Heart left ventricle (tissue), 16 donors: ENCODE results near the gene ABCC6. TPM values are rescaled to one million over a fixed set of nuclear protein-coding genes. Genes with fewer than 3 reads are reported as not detected.
"Not testable (repeated sequence)": the region's sequence is repeated elsewhere in the genome, so short reads cannot be mapped to it uniquely, and the experiment has no call there.

Experiments
- ATAC-seq, 4 donors: fragments of 200-7000 bp; cut with Tn5 transposase; one replicate each; pipeline ENCODE4 v1.9.1; 2020 to 2022; ENCODE audit warnings: moderate library complexity in 4 of 4, mild to moderate bottlenecking in 3 of 4, moderate number of reproducible peaks in 1 of 4
- DNase-seq, 5 donors: peaks; one replicate each; pipeline ENCODE4 v3.0.0-alpha.2; 2020
- H3K27ac ChIP-seq, 12 donors: fragments of 200-600 bp; sonication (generic) in 4 of 12; one replicate each; pipeline versions ENCODE4 v1.5.0 to v1.8.0; 2016 to 2022; ENCODE audit warnings: mild to moderate bottlenecking in 2 of 12
- H3K27me3 ChIP-seq, 9 donors: fragments of 200-600 bp; sonication (generic) in 2 of 9; one replicate each; pipeline versions ENCODE4 v1.5.1 to v1.8.0; 2016 to 2022; ENCODE audit warnings: mild to moderate bottlenecking in 3 of 9
- H3K36me3 ChIP-seq, 9 donors: fragments of 200-600 bp; sonication (generic) in 2 of 9; one replicate each; pipeline versions ENCODE4 v1.5.0 to v1.8.0; 2018 to 2022; ENCODE audit warnings: mild to moderate bottlenecking in 2 of 9
- H3K4me1 ChIP-seq, 12 donors: fragments of 200-600 bp; sonication (generic) in 4 of 12; one replicate each; pipeline versions ENCODE4 v1.5.0 to v1.8.0; 2016 to 2022; ENCODE audit warnings: mild to moderate bottlenecking in 3 of 12
- H3K4me3 ChIP-seq, 12 donors: fragments of 200-600 bp; sonication (generic) in 4 of 12; one replicate each; pipeline versions ENCODE4 v1.5.0 to v1.8.0; 2017 to 2022; ENCODE audit warnings: mild to moderate bottlenecking in 9 of 12, moderate library complexity in 4 of 12
- H3K9me3 ChIP-seq, 12 donors: fragments of 200-600 bp; sonication (generic) in 4 of 12; one replicate each; pipeline versions ENCODE4 v1.5.0 to v1.8.0; 2016 to 2022; ENCODE audit warnings: mild to moderate bottlenecking in 1 of 12
- POLR2A ChIP-seq, 2 donors: fragments of 450-650 bp; IDR thresholded peaks; one replicate each; pipeline ENCODE4 v1.6.1; 2017; ENCODE audit warnings: antibody characterized with exemption in 2 of 2, mild to moderate bottlenecking in 2 of 2, moderate library complexity in 2 of 2
- WGBS, 4 donors: extraction: QIAGEN DNeasy Blood & Tissue Kit in 2 of 4; methylation state at CpG; one replicate each; pipeline versions ENCODE4 v1.1.5 to v1.1.7; 2013 to 2018; 5-methylcytosine and 5-hydroxymethylcytosine counted together
- intact Hi-C, 10 donors: fragments of 100-400 bp; cut with DNase I; formaldehyde crosslinking; loops; one replicate each; pipeline versions ENCODE4 v1.11.1 to v1.14.2; 2022
- polyA plus RNA-seq, 2 donors: library from polyadenylated mRNA; stranded (reverse); fragments of 200-250 nt; gene quantifications; one replicate each; pipeline ENCODE4 v1.2.3, GENCODE V29; 2013
- total RNA-seq, 9 donors: library from RNA; depleted of rRNA in 2 of 9; stranded (reverse); fragments of >200 nt in 2 of 9; fragmentation: NEBNext Ultra II Directional in 3 of 9; extraction: Animal tissue kit (Norgen Biotek cat#: 25700) in 3 of 9; gene quantifications; one replicate each; pipeline versions ENCODE4 v1.1.0 to v1.2.4, GENCODE V29; 2016 to 2023
- TF ChIP-seq, protein P1 (sequence below), 12 donors: fragments of 200-600 bp; sonication (generic) in 4 of 12; IDR thresholded peaks; one replicate each; pipeline versions ENCODE4 v1.5.0 to v1.8.0; 2018 to 2022; ENCODE audit warnings: antibody characterized with exemption in 12 of 12, mild to moderate bottlenecking in 5 of 12
- donor health status: ischemic (EF 13 %, LVEDD 7.1; RV severe dilation, severe dysfunction).
- donor health status: healthy with polysubstance abuse.
- donor health status: DM: no; HTN: yes; CAD: no.
- donor health status: DM: no; HTN: no; CAD: no.
- donor health status: ischemic (EF 25% LVEDD 6.9; RV normal size, moderate dysfunction).
- donor health status: ischemic (EF 25% LVEDD 5.7; RV mildly dilated, moderate dysfunction).
- donor health status: healthy.
- donor health status: DM: yes; HTN: yes; CAD: no.
- donor health status: ischemic (EF 35%, LVEDD 5.7; RV mildly dilated, moderate dysfunction).
- donor health status: nonischemic (EF 11% LVEDD 7.7; RV severe dilation, severe dysfunction).
- donor health status: DM: yes; HTN: yes; CAD: no.
- donor health status: PGD.
- donor health status: ischemic (EF 29% LVEDD 5.4; RV normal size, mild dysfunction).
- donor health status: nonischemic (EF 23%, LVEDD 6.1; RV moderate dilation, normal function).

The ABCC6 gene
- total and polyA plus RNA-seq, 11 donors = 0.14 to 3.8 (median 1.3) TPM; not detected in 3

DNA sequence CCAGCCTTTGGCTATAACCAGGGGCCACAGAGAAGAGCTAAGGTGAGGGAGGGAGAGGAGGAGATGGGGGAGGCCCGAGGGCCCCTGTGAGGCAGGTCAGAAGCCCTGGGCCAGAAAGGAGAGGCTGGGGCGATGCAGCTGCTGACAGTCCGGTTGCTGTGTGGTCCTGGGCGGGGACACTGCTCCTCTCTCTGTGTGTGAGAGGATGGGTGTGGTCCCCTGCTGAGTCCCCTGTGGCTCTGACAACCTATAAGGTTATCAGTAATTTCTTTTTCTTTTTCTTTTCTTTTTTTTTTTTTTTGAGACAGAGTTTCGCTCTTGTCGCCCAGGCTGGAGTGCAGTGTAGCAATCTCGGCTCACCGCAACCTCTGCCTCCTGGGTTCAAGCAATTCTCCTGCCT, 18.7 kb downstream of the ABCC6 start:
- ATAC-seq, H3K4me3 ChIP-seq, intact Hi-C loops, H3K27me3 ChIP-seq, H3K36me3 ChIP-seq, H3K27ac ChIP-seq, DNase-seq, H3K9me3 ChIP-seq, H3K4me1 ChIP-seq: not testable (repeated sequence)
- 66 to 78% (median 69%) methylated on average over 8 of the region's 8 CpGs for WGBS, 4 donors

DNA sequence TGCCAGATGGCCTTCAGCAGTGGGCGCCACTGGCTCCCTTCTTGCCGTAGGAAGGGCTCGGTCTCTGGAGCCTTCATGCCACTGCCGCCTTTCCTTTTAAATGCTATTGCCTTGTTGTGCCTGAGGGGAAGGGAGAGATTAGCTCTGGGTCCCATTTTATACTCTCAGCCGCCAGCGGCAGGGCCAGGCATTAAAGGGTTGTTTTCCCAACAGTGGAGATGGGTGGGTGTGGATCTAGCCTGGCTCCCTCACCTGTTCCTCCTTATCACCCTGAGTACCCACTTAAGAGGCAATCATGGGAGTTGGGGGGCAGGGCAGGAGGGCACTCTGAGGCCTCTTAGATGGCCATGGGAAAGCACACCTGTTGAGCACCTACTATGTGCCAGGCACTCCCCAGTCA, 19.8 kb downstream of the ABCC6 start:
- DNase-seq, H3K9me3 ChIP-seq, H3K27ac ChIP-seq, H3K4me3 ChIP-seq, ATAC-seq, H3K4me1 ChIP-seq, H3K27me3 ChIP-seq, H3K36me3 ChIP-seq, intact Hi-C loops: not testable (repeated sequence)
- 92 to 95% (median 95%) methylated on average over 4 to 6 of the region's 6 CpGs for WGBS, 4 donors

DNA sequence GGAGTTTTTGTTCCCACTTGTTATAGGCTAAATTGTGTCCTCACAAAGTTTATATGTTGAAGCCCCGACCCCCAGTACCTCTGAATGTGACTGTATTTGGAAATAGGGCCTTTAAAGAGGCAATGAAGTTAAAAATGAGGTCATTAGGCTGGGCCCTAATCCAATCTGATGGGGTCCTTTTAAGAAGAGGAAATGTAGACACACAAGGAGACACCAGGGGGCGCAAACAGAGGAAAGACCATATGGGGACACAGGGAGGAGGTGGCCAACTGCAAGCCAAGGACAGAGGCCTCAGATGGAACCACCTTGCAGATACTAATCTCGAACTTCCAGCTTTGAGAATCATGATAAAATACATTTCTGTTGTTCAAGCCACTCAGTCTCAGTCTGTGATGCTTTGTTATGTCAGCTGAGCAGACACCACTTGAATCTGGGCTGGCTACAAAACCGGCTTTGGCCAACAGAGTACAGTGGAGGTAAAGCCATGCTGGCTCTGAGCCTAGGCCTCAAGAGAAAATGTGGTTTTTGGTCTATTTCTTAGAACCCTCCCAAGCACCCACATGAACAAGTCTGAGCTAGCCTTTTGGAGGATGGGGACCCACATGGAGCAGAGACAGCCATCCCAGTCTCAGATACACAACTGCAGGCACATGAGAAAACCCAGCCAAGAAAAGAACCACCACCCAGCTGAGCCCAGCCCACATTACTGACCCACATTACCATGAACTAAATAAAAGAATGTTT, 20.7 kb downstream of the ABCC6 start:
- TF ChIP-seq, protein P1, sequence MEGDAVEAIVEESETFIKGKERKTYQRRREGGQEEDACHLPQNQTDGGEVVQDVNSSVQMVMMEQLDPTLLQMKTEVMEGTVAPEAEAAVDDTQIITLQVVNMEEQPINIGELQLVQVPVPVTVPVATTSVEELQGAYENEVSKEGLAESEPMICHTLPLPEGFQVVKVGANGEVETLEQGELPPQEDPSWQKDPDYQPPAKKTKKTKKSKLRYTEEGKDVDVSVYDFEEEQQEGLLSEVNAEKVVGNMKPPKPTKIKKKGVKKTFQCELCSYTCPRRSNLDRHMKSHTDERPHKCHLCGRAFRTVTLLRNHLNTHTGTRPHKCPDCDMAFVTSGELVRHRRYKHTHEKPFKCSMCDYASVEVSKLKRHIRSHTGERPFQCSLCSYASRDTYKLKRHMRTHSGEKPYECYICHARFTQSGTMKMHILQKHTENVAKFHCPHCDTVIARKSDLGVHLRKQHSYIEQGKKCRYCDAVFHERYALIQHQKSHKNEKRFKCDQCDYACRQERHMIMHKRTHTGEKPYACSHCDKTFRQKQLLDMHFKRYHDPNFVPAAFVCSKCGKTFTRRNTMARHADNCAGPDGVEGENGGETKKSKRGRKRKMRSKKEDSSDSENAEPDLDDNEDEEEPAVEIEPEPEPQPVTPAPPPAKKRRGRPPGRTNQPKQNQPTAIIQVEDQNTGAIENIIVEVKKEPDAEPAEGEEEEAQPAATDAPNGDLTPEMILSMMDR (IDR thresholded peaks at IDR 0.05) = peak in 5 of 12 donors; percentile 4 to 30 (median 20)
- 31 to 61% (median 51%) methylated on average over 2 to 4 of the region's 4 CpGs for WGBS, 4 donors
- H3K36me3 ChIP-seq, H3K9me3 ChIP-seq, H3K4me3 ChIP-seq, H3K4me1 ChIP-seq, H3K27ac ChIP-seq, intact Hi-C loops, H3K27me3 ChIP-seq: not testable (repeated sequence)
- ATAC-seq = peak in 3 of 4 donors; percentile 53 to 59 (median 58)
- DNase-seq = peak in 1 of 5 donors; percentile 27

DNA sequence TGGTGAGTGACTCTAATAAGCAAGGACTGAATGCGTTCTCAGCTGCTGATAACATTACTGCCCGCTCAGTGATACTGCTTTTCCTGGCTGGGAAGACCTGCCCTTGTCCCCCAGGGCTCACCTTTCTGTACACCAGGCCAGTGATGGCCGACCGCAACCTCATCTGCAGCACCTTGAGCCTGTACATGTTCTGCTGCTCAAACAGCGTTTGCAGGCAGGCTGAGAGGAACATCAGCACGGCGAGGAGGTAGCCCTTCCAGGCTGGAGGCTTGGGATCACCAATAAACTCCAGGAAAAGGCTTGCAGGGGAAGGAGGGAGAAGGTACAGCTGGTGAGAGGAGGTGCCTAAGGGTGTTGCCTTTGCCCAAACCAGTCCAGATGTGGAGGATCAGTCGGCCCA, 21.4 kb downstream of the ABCC6 start:
- H3K4me3 ChIP-seq, ATAC-seq, H3K4me1 ChIP-seq, H3K27ac ChIP-seq, H3K36me3 ChIP-seq, H3K9me3 ChIP-seq, intact Hi-C loops, DNase-seq, H3K27me3 ChIP-seq: not testable (repeated sequence)
- 71 to 93% (median 77%) methylated on average over 2 to 7 of the region's 8 CpGs for WGBS, 4 donors

DNA sequence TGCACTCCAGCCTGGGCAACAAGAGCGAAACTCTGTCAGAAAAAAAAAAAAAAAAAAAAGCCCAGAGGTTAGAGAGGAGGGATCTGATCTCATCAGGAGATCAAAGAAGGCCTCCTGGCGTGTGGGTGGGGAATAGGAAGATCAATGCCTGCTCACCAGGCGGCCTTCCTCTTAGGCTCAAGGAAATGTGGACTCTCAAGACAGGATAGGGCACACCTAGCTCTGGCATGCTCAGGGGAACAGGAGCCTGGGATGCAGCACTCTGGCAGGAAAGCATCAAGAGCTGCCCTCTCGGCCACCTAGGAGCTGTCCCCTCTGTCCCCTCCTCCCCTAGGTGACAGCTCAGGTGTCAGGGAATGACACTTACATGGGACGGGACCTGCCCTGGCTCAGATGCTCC, 22.9 kb downstream of the ABCC6 start:
- H3K9me3 ChIP-seq = not testable (repeated sequence)
- WGBS, 4 donors = 77 to 100% (median 89%) methylated on average over 1 to 5 of the region's 5 CpGs

DNA sequence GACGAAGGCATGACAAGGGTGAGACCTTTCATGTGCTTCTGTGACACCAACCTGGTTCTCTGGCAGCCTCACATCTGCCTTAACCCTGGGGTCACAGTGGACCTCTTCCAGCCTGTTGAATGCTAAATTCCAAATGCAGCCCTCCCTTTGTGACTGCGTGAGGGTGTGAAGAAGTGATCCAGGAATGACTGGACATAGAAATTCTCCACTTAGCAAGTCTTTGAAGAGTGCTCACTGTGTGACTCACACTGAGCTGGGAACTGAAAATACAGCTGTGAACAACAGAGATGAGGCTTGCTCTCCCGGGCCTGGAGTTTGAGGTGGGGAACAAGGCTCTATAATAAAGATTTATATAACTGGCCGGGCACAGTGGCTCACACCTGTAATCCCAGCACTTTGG, 23.9 kb downstream of the ABCC6 start:
- H3K27ac ChIP-seq, H3K4me3 ChIP-seq, H3K36me3 ChIP-seq, DNase-seq, H3K27me3 ChIP-seq, ATAC-seq, H3K9me3 ChIP-seq, H3K4me1 ChIP-seq: not testable (repeated sequence)
- intact Hi-C loops = loop anchor here in 6 of 10 donors (5.0 to 10.0 kb wide), 5 partner anchors 325 to 775 kb away; no protein-coding TSS in a partner anchor
- 0 to 82% (median 77%) methylated on average over 1 to 4 of the region's 4 CpGs for WGBS, 4 donors

More for the DNA sequence above, 22.9 kb downstream of the ABCC6 start:
- H3K36me3 ChIP-seq, intact Hi-C loops, H3K4me1 ChIP-seq, H3K27ac ChIP-seq, DNase-seq, ATAC-seq, H3K27me3 ChIP-seq, H3K4me3 ChIP-seq: not testable (repeated sequence)

DNA sequence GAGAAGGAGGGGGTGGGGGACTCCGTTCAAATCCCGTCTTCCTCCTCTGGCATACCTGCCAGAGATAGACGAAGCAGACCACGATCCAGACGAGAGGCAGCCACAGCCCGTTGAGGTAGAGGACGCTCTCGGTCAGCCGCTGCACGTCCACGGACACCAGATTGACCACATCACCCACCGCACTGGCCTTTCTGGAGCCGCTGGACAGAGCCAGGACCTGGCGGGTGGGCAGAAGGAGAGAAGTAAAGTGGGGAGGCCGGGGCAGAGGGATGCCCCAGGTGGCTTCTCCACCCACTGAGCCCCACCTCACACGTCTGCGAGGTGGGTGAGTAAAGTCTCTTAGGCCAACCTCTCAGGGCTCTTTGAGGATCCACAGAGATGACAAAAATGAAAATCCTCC, 25.3 kb downstream of the ABCC6 start:
- Histone ChIP-seq H3K9me3 (no peaks in the 10 kb centered on the region), H3K4me3 (no peak overlapping the region), H3K4me1 (no peaks in the 10 kb centered on the region), H3K36me3 (no peaks in the 10 kb centered on the region), H3K27ac (no peak overlapping the region), H3K27me3 (no peaks in the 10 kb centered on the region)
- TF ChIP-seq, protein P1 (IDR thresholded peaks at IDR 0.05) = no peak
- no peak for TF ChIP-seq POLR2A (IDR thresholded peaks at IDR 0.05)
- intact Hi-C loops = loop anchor here in 6 of 10 donors (5.0 to 10.0 kb wide), 5 partner anchors 323 to 773 kb away; no protein-coding TSS in a partner anchor
- DNase-seq = no peak
- 56 to 71% (median 62%) methylated on average over 11 to 17 of the region's 17 CpGs for WGBS, 4 donors
- no peak for ATAC-seq
